ENCODE data around the gene SLC25A45.

SLC25A45 gene

GRCh38 chr11:65428578-65429067 is 46.2 kb upstream of the SLC25A45 start:
- no peak for TF ChIP-seq CTCF (IDR thresholded peaks at IDR 0.05; ENCODE audit: insufficient read depth, low read length, poor library complexity, severe bottlenecking)
- Histone ChIP-seq H3K4me3 (replicated peaks; ENCODE audit: low read depth, low read length) (peak overlapping the region; percentile 37), H3K36me3 (ENCODE audit: control insufficient read depth, insufficient read depth, low read length) (no peaks in the 10 kb centered on the region; the same call in 1 of the 2 replicates), H3K27me3 (replicated peaks; ENCODE audit: control insufficient read depth, insufficient read depth, low read length) (no peaks in the 10 kb centered on the region)
- DNase-seq (ENCODE audit: extremely low read depth, insufficient read length), result peak; percentile 37

GRCh38 chr11:65427691-65428577 is 45.5 kb upstream of the SLC25A45 start:
- Histone ChIP-seq H3K4me3 (replicated peaks; ENCODE audit: low read depth, low read length) (peak overlapping the region; percentile 74), H3K36me3 (ENCODE audit: control insufficient read depth, insufficient read depth, low read length) (no peaks in the 10 kb centered on the region; the same call in 1 of the 2 replicates)
- DNase-seq (ENCODE audit: extremely low read depth, insufficient read length), result no peak

GRCh38 chr11:65426839-65427690 is 44.6 kb upstream of the SLC25A45 start:
- DNase-seq (ENCODE audit: extremely low read depth, insufficient read length), result peak; percentile 40
- Histone ChIP-seq H3K4me3 (replicated peaks; ENCODE audit: low read depth, low read length) (peak overlapping the region; percentile 74), H3K27me3 (replicated peaks; ENCODE audit: control insufficient read depth, insufficient read depth, low read length) (no peaks in the 10 kb centered on the region), H3K36me3 (ENCODE audit: control insufficient read depth, insufficient read depth, low read length) (no peaks in the 10 kb centered on the region; the same call in 1 of the 2 replicates)
- no peak for TF ChIP-seq CTCF (IDR thresholded peaks at IDR 0.05; ENCODE audit: insufficient read depth, low read length, poor library complexity, severe bottlenecking)

More at GRCh38 chr11:65427691-65428577, 45.5 kb upstream of the SLC25A45 start:
- TF ChIP-seq CTCF (IDR thresholded peaks at IDR 0.05; ENCODE audit: insufficient read depth, low read length, poor library complexity, severe bottlenecking), result no peak
- no peaks in the 10 kb centered on the region for H3K27me3 ChIP-seq (replicated peaks; ENCODE audit: control insufficient read depth, insufficient read depth, low read length)

GRCh38 chr11:65425971-65426838 is 43.8 kb upstream of the SLC25A45 start:
- Histone ChIP-seq H3K27me3 (replicated peaks; ENCODE audit: control insufficient read depth, insufficient read depth, low read length) (no peaks in the 10 kb centered on the region), H3K36me3 (ENCODE audit: control insufficient read depth, insufficient read depth, low read length) (no peaks in the 10 kb centered on the region; the same call in 1 of the 2 replicates), H3K4me3 (replicated peaks; ENCODE audit: low read depth, low read length) (peak overlapping the region; percentile 74)
- DNase-seq (ENCODE audit: extremely low read depth, insufficient read length), result peak; percentile 54
- no peak for TF ChIP-seq CTCF (IDR thresholded peaks at IDR 0.05; ENCODE audit: insufficient read depth, low read length, poor library complexity, severe bottlenecking)

All from GM06990 (cell line).